ENCODE data around the gene PRSS16. TPM values are rescaled to one million over a fixed set of nuclear protein-coding genes. Genes with fewer than 3 reads are reported as not detected.

The PRSS16 gene
- total and polyA plus RNA-seq, 7 donors, result 13.3 to 28.7 (median 27.0) TPM; not detected in 4

- H3K9me3 ChIP-seq, result peaks cover 0 to 4% (median 0%) of the 10 kb centered on the region in 4 donors
- no peak overlapping the region for H3K27ac ChIP-seq
- intact Hi-C loops (cut with DNase I), result no loop called here
- H3K36me3 ChIP-seq, result no peaks in the 10 kb centered on the region
- WGBS, 2 donors, result 75 to 76% methylated on average over 3 of the region's 3 CpGs
- H3K4me3 ChIP-seq, result no peak overlapping the region
- H3K27me3 ChIP-seq, result peaks cover 40 to 96% (median 77%) of the 10 kb centered on the region in 3 donors
- no peaks in the 10 kb centered on the region for H3K4me1 ChIP-seq
- TF ChIP-seq POLR2A (IDR thresholded peaks at IDR 0.05) (no peak), EP300 (IDR thresholded peaks at IDR 0.05) (no peak), CTCF (IDR thresholded peaks at IDR 0.05) (no peak), POLR2AphosphoS5 (IDR thresholded peaks at IDR 0.05) (no peak)
- no peak for DNase-seq
These were observed 12.9 kb upstream of the PRSS16 start for GRCh38 chr6:27234576-27234975.

- WGBS, 2 donors, result 18 to 29% methylated on average over 20 of the region's 20 CpGs
- peaks cover 26 to 96% (median 73%) of the 10 kb centered on the region in 3 donors for H3K27me3 ChIP-seq
- TF ChIP-seq CTCF (IDR thresholded peaks at IDR 0.05) (no peak), POLR2A (IDR thresholded peaks at IDR 0.05) (no peak), POLR2AphosphoS5 (IDR thresholded peaks at IDR 0.05) (no peak), EP300 (IDR thresholded peaks at IDR 0.05) (no peak)
- H3K27ac ChIP-seq, result no peak overlapping the region
- no peaks in the 10 kb centered on the region for H3K4me1 ChIP-seq
- H3K9me3 ChIP-seq, result peaks cover 0 to 4% (median 0%) of the 10 kb centered on the region in 4 donors
- no peak for DNase-seq
- intact Hi-C loops (cut with DNase I), result no loop called here
- no peaks in the 10 kb centered on the region for H3K36me3 ChIP-seq
- no peak overlapping the region for H3K4me3 ChIP-seq
These were observed 10.3 kb upstream of the PRSS16 start for GRCh38 chr6:27237089-27237803.

DNA sequence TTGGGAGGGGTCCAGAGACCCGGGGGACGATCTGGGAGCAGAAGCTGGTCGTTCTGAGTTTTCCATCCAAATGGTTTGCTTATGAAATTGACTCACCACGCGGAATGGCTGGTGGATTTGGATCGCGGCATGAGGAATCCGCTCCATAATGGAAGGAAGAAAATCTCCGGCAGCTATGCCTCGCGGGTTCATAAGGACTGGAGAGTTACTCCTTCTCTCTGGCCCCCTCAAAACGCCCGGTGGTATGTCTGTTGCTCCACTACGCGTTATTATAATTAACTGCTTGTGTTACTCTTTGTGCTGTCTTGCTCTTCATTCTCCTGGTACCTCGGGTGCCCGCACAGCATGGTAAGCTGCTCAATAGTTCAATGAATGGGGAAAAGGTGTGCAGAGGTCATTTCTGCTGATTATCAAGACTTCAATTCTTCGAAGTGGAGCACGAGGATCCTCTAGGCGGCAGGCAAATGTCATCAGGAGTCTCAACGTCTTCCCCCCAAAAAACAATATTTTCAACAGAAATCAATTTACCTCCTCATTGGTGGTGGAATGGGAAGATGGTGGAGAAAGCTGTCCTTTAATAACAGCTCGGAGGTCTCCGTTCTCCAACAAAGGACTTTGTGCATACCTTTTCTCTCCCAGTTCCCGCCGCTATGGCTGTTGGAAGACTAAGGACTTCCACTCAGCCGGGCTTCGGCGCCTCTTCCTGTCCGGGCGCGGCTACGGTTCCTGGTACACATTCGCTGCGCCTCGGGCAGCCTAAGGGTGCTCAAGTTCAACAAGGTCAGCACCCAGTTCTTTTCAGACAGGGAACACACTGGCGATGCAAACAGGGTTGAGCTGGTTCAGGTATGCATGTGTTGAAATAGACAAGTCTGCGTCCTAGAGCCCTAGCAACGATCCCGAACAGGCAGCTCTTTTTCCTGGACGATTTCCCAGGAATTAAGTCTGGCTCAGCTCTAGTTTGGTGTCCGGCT, 9.2 kb upstream of the PRSS16 start:
- Histone ChIP-seq H3K27me3 (peaks cover 26 to 100% (median 72%) of the 10 kb centered on the region in 3 donors), H3K27ac (no peak overlapping the region), H3K4me3 (no peak overlapping the region), H3K9me3 (peaks cover 0 to 4% (median 0%) of the 10 kb centered on the region in 4 donors), H3K36me3 (no peaks in the 10 kb centered on the region), H3K4me1 (no peaks in the 10 kb centered on the region)
- WGBS, 2 donors, result 6 to 23% methylated on average over 41 of the region's 41 CpGs
- no peak for DNase-seq
- intact Hi-C loops (cut with DNase I), result no loop called here
- no peak for TF ChIP-seq POLR2AphosphoS5 (IDR thresholded peaks at IDR 0.05)
- no peak for TF ChIP-seq CTCF (IDR thresholded peaks at IDR 0.05)
- TF ChIP-seq POLR2A (IDR thresholded peaks at IDR 0.05), result no peak

DNA sequence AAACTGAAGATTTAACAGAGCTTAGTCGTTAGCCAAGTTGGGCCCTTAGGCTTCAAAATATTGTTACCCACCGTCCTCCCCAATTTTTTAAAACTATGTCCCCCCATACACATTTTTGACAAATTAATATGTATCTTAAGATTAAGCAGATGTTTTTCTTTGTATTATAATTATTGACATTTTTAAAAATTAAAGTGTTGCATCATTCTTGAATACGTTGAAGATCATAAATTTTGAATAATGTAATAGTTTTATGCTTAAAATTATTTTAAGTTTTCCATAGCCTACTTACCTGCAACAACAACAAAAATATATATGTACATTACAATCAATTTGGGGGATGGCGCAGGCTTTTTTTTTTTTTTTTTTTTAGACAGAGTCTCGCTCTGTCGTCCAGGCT, 8.2 kb upstream of the PRSS16 start:
- Histone ChIP-seq H3K4me3 (no peak overlapping the region), H3K27me3 (peaks cover 19 to 99% (median 65%) of the 10 kb centered on the region in 3 donors)
- 80 to 83% methylated on average over 6 of the region's 6 CpGs for WGBS, 2 donors

More for the DNA sequence above, 8.2 kb upstream of the PRSS16 start:
- intact Hi-C loops (cut with DNase I), result no loop called here
- Histone ChIP-seq H3K9me3 (peaks cover 0 to 4% (median 0%) of the 10 kb centered on the region in 4 donors), H3K4me1 (no peaks in the 10 kb centered on the region), H3K36me3 (no peaks in the 10 kb centered on the region), H3K27ac (no peak overlapping the region)
- DNase-seq, result no peak
- TF ChIP-seq CTCF (IDR thresholded peaks at IDR 0.05) (no peak), POLR2AphosphoS5 (IDR thresholded peaks at IDR 0.05) (no peak), EP300 (IDR thresholded peaks at IDR 0.05) (no peak), POLR2A (IDR thresholded peaks at IDR 0.05) (no peak)

Data from sigmoid colon (tissue), 7 donors.